Measurements from ENCODE around the gene SNRPA1. TPM values are rescaled to one million over a fixed set of nuclear protein-coding genes. Genes with fewer than 3 reads are reported as not detected.

SNRPA1 gene
- total RNA-seq, 1 donor from 2014 or later = 26.8 TPM

DNA sequence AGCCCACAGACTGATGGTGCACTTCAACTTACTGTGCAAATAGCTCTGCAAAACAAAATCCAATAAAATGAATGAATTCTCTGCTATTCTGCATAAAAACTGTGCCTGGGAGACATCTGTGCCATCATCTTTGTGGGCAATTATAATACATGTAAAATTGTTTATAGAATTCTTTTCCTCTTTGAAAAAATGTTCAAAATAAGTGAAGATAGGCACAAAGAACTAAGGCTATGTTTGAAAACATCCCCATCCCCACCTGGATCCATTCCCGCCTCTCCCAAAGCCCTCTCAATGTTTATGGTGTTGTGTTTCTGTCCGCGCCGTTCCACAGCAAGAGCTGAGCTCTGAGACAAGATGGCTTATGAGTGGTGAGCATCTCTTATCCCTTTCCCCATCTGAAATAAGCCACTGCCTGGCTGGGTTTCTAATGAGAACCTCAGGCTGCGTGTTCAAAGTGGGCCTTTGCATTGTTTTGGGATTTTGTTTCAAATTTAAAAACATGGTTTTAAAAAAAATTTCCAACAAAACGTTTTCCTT is 22.4 kb upstream of the SNRPA1 start:
- H3K27me3 ChIP-seq (ENCODE audit: low read depth) = no peaks in the 10 kb centered on the region
- H3K4me1 ChIP-seq = no peaks in the 10 kb centered on the region
- intact Hi-C loops (cut with micrococcal nuclease) = no loop called here
- H3K36me3 ChIP-seq = peaks cover 45% of the 10 kb centered on the region
- H3K4me3 ChIP-seq = no peak overlapping the region
- no peaks in the 10 kb centered on the region for H3K9me3 ChIP-seq (replicated peaks)
- H3K27ac ChIP-seq (replicated peaks) = no peak overlapping the region
- DNase-seq = no peak
- TF ChIP-seq, protein P1, sequence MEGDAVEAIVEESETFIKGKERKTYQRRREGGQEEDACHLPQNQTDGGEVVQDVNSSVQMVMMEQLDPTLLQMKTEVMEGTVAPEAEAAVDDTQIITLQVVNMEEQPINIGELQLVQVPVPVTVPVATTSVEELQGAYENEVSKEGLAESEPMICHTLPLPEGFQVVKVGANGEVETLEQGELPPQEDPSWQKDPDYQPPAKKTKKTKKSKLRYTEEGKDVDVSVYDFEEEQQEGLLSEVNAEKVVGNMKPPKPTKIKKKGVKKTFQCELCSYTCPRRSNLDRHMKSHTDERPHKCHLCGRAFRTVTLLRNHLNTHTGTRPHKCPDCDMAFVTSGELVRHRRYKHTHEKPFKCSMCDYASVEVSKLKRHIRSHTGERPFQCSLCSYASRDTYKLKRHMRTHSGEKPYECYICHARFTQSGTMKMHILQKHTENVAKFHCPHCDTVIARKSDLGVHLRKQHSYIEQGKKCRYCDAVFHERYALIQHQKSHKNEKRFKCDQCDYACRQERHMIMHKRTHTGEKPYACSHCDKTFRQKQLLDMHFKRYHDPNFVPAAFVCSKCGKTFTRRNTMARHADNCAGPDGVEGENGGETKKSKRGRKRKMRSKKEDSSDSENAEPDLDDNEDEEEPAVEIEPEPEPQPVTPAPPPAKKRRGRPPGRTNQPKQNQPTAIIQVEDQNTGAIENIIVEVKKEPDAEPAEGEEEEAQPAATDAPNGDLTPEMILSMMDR (IDR thresholded peaks at IDR 0.05; ENCODE audit: borderline replicate concordance) = no peak

DNA sequence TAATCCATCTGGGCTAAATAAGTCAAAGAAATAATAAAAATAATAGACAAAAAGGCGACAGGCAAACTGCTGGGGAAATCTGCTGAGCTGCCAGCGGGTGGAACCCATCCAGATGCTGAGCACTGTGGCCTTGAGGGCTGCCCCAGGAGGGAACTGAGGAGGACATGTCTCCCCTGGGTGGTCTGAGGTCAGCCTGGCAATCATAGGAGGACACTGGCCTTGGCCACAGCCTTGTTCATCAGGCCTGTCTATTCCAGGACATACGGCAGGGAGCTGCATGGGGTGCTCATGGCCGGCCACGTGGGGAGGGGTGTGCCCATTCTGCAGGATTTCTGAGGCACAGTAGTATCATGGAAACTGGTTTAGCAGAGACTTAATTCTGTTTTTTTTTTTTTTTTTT is 21.5 kb upstream of the SNRPA1 start:
- intact Hi-C loops (cut with micrococcal nuclease) = no loop called here
- H3K9me3 ChIP-seq (replicated peaks) = no peaks in the 10 kb centered on the region
- peaks cover 36% of the 10 kb centered on the region for H3K36me3 ChIP-seq

GRCh38 chr15:101315736-101316135 is 20.7 kb upstream of the SNRPA1 start:
- DNase-seq = no peak
- no peak overlapping the region for H3K27ac ChIP-seq (replicated peaks)
- no peaks in the 10 kb centered on the region for H3K9me3 ChIP-seq (replicated peaks)
- H3K4me3 ChIP-seq = no peak overlapping the region
- H3K27me3 ChIP-seq (ENCODE audit: low read depth) = no peaks in the 10 kb centered on the region
- TF ChIP-seq, protein P1 (IDR thresholded peaks at IDR 0.05; ENCODE audit: borderline replicate concordance) = no peak
- no peaks in the 10 kb centered on the region for H3K4me1 ChIP-seq
- intact Hi-C loops (cut with micrococcal nuclease) = no loop called here
- peaks cover 28% of the 10 kb centered on the region for H3K36me3 ChIP-seq

More for the DNA sequence above, 21.5 kb upstream of the SNRPA1 start:
- H3K27me3 ChIP-seq (ENCODE audit: low read depth) = no peaks in the 10 kb centered on the region
- TF ChIP-seq, protein P1 (IDR thresholded peaks at IDR 0.05; ENCODE audit: borderline replicate concordance) = no peak
- no peak for DNase-seq
- no peak overlapping the region for H3K27ac ChIP-seq (replicated peaks)
- H3K4me1 ChIP-seq = no peaks in the 10 kb centered on the region
- H3K4me3 ChIP-seq = no peak overlapping the region

- intact Hi-C loops (cut with micrococcal nuclease) = no loop called here
These were observed 19.5 kb upstream of the SNRPA1 start for GRCh38 chr15:101314336-101315125.

GRCh38 chr15:101313041-101313761 is 18.2 kb upstream of the SNRPA1 start:
- DNase-seq = no peak
- intact Hi-C loops (cut with micrococcal nuclease) = no loop called here
- Histone ChIP-seq H3K4me1 (no peaks in the 10 kb centered on the region), H3K27me3 (ENCODE audit: low read depth) (no peaks in the 10 kb centered on the region), H3K4me3 (no peak overlapping the region), H3K27ac (replicated peaks) (no peak overlapping the region), H3K36me3 (peaks cover 22% of the 10 kb centered on the region), H3K9me3 (replicated peaks) (no peaks in the 10 kb centered on the region)
- TF ChIP-seq, protein P1 (IDR thresholded peaks at IDR 0.05; ENCODE audit: borderline replicate concordance) = no peak

More at GRCh38 chr15:101314336-101315125, 19.5 kb upstream of the SNRPA1 start:
- H3K36me3 ChIP-seq = peaks cover 24% of the 10 kb centered on the region
- TF ChIP-seq, protein P1 (IDR thresholded peaks at IDR 0.05; ENCODE audit: borderline replicate concordance) = no peak
- no peaks in the 10 kb centered on the region for H3K9me3 ChIP-seq (replicated peaks)
- H3K4me1 ChIP-seq = no peaks in the 10 kb centered on the region
- H3K27ac ChIP-seq (replicated peaks) = no peak overlapping the region
- H3K4me3 ChIP-seq = no peak overlapping the region
- DNase-seq = no peak
- no peaks in the 10 kb centered on the region for H3K27me3 ChIP-seq (ENCODE audit: low read depth)

Data from left ventricle myocardium inferior (tissue), 1 donor.